Frontal cortex (tissue), 4 donors: ENCODE data around the gene ATF7IP. TPM values are rescaled to one million over a fixed set of nuclear protein-coding genes. Genes with fewer than 3 reads are reported as not detected.

Source experiments
- DNase-seq, 2 donors: peaks; one replicate each; pipeline ENCODE4 v3.0.0; 2012; ENCODE audit warnings: low spot score in 2 of 2
- FAIRE-seq: peaks from 2 replicates; lab custom pipeline; 2012; peaks lifted over from hg19 to GRCh38; lab: Jason Lieb, UNC
- total RNA-seq: library from RNA; depleted of rRNA; stranded (reverse); fragments of >200 nt; gene quantifications from one replicate; pipeline ENCODE4 v1.2.3, GENCODE V29; 2014
- donor health status: control.
- donor health status: control.
- donor health status: control.

ATF7IP gene
- total RNA-seq, 1 donor from 2014 or later, result 60.7 TPM

DNA sequence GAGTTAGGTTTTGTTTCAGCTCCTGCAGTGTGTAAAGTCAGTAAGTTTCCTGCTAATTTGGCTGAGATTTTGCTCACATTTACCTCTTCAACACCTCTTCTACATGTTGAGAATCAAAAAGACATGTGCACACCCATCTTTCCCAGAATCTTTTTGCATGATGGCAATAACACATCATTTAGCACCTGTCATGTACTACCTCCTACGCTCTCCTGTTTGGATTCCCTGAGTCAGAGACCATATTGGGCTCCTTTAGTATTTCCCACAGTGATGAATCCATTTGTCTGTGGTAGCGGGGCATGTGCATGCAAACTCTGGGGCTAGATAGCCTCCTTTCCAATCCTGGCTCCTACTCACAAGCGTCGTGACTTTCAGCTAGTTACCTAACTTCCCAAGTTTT lies 182.1 kb downstream of the ATF7IP start:
- FAIRE-seq (no peak), DNase-seq (no peak)

GRCh38 chr12:14548609-14549008 lies 183.1 kb downstream of the ATF7IP start:
- no peak for FAIRE-seq
- no peak for DNase-seq

Other genes with a start within 250 kb of the ATF7IP start
- gene PLBD1, start 202.2 kb downstream of the ATF7IP start, total RNA-seq, result 1.6 TPM